H1 (cell line): ENCODE data around the gene TRABD2A. TPM values are rescaled to one million over a fixed set of nuclear protein-coding genes. Genes with fewer than 3 reads are reported as not detected.

Source experiments
- ATF3 ChIP-seq: IDR thresholded peaks from 2 replicates; pipeline ENCODE4 v1.6.1; 2011; ENCODE audit warnings: low read depth, mild to moderate bottlenecking, low read length; ENCODE audit not compliant: insufficient read depth
- CTBP2 ChIP-seq: IDR thresholded peaks from 2 replicates; pipeline ENCODE4 v1.7.0; 2011; ENCODE audit warnings: borderline replicate concordance, mild to moderate bottlenecking, moderate library complexity, mixed read lengths, low read length; ENCODE audit not compliant: insufficient read depth, insufficient read length
- EGR1 ChIP-seq: IDR thresholded peaks from 2 replicates; pipeline ENCODE4 v1.6.1; 2011; ENCODE audit warnings: low read depth, low read length, borderline replicate concordance
- JUN ChIP-seq: IDR thresholded peaks from 2 replicates; pipeline ENCODE4 v1.6.1; 2011; ENCODE audit warnings: low read depth, mild to moderate bottlenecking, improper control_type of control experiment, low read length
- PHF8 ChIP-seq: fragments of 200-600 bp; sonication (generic); conservative IDR thresholded peaks from 2 replicates; pipeline ENCODE4 v1.7.1; 2012; ENCODE audit warnings: low read depth, mild to moderate bottlenecking, inconsistent platforms, low read length, moderate library complexity
- POU5F1 ChIP-seq: IDR thresholded peaks from 2 replicates; pipeline ENCODE4 v1.6.1; 2011; ENCODE audit warnings: low read depth, mild to moderate bottlenecking, low read length, moderate library complexity
- RNF2 ChIP-seq: fragments of 200-900, 300-1000 bp; sonication (generic); IDR thresholded peaks from 2 replicates; pipeline ENCODE4 v1.7.1; 2016; ENCODE audit warnings: borderline replicate concordance, low read depth, mild to moderate bottlenecking, antibody characterized with exemption, low read length; ENCODE audit not compliant: poor library complexity, severe bottlenecking; ENCODE audit errors: missing control alignments
- SIRT6 ChIP-seq: IDR thresholded peaks from one replicate; pipeline ENCODE4 v1.7.1; 2012; ENCODE audit warnings: low read length, inconsistent platforms
- polyA plus RNA-seq, 7 experiments: library from polyadenylated mRNA; depleted of rRNA in 3 of 7; stranded (reverse) in 5 of 7; unstranded in 2 of 7; fragments of >200 nt in 5 of 7; fragments of 200-250 nt in 2 of 7; gene quantifications; 1 replicate in 5 of 7; 2 replicates in 1 of 7; 4 replicates in 1 of 7; pipeline versions ENCODE4 v1.2.1 to v1.2.3, GENCODE V29; 2011 to 2013; ENCODE audit warnings: missing spikeins in 2 of 7, mixed read lengths in 2 of 7
- total RNA-seq: library from RNA; stranded (reverse); fragmentation: NEBNext Ultra II Directional; extraction: Animal tissue kit (Norgen Biotek cat#: 25700); gene quantifications from 2 replicates; pipeline ENCODE4 v1.2.1, GENCODE V29; 2021

TRABD2A gene
- total and polyA plus RNA-seq, 2 of the 8 experiments (the other 6 are each of a cell fraction or from before 2014, with no cell fraction given): 17.3 to 18.6 TPM

DNA sequence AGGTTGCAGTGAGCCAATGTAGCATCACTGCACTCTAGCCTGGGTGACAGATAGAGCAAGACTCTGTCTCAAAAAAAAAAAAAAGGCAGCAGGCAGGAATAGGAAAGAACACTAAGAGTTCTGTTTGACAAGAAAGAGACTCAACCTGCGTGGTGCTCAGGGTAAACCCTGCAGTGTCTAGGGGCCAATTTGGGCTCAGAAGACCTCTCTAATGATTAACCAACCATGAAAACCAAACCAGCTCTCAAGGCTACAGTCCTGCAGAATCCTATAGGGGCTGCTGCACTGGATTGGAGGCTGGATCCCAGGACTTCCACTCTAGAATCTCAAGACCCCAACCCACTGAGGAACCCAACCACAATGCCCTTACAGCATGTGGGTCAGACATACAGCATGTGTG, 2.4 kb downstream of the TRABD2A start (continued):
- TF ChIP-seq EGR1 (no peak), CTBP2 (no peak), SIRT6 (no peak), PHF8 (no peak), POU5F1 (no peak), ATF3 (no peak), JUN (no peak), RNF2 (no peak)
- TF ChIP-seq, all 59 proteins: peak for 0
